ENCODE measurements around the gene SRPK2. TPM values are rescaled to one million over a fixed set of nuclear protein-coding genes. Genes with fewer than 3 reads are reported as not detected.

The SRPK2 gene
- total RNA-seq, 8 experiments from 2014 or later, result 36.4 to 96.1 (median 47.3) TPM

DNA sequence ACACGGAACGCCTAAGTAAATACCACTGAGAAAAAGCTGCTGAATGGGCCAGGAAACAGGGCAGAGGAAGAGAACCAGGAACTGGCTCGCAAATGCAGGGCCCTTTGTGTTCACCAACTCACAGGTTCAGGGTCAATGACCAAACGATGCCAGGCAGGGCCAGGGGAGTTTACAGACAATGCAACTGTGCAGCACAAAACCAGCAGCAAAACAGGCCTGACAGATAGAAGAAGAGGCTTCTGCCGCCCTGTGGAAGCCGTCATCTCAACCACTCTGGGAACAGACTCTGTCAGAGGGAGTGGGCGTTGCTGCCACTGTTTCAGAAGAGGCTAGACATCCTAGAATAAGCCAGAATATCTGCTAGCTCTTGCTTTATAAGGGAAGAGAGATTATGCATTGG is 256.8 kb downstream of the SRPK2 start:
- peak in 1 of 8 experiments; percentile 32 for ATAC-seq (replicated peaks in 6 of 8)
- H3K4me1 ChIP-seq (replicated peaks in 1 of 2), result no peaks in the 10 kb centered on the region
- whole genome bisulfite sequencing, 10 experiments, result 71 to 100% (median 93%) methylated on average over 1 to 7 of the region's 7 CpGs; no CpG with 5 or more reads in 3 of the 10 experiments
- in situ Hi-C loops (cut with MboI; ENCODE audit: low pct_unique_long_range_greater_than_20kb in 2 of 9, low sequenced_read_pairs in 9 of 9, unreplicated experiment in 9 of 9), result no loop called here
- H3K27ac ChIP-seq, result no peak overlapping the region
- H3K4me3 ChIP-seq, result no peak overlapping the region

DNA sequence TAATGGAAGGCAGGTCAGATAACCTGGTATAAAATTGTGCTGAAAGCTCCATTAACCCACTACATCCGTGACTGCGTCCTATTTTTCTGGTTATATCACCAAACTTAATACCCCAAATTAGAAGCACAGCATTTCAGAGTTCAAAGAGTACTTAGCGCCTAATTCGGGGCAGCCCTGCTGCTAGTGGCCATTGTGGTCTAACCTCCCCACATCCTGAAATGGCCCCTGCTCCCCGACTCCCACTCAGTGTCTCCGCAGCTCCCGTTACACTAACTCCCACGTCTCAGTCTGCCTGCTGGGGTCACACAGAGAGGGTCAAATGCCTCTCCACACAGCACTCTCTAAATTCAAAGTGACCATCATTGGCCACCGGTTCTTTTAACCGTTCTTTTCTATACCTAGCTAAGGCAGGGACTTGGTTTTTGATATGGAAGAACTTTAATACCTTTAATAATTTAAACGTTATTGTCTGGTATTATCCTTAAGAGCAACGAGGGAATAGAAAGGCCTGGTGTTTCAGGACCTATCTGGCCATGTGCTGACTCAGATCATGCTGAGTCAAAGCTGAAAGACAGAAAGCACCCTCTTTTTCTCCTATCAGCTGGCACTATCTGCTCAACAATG is 257.6 kb downstream of the SRPK2 start:
- in situ Hi-C loops (cut with MboI; ENCODE audit: low pct_unique_long_range_greater_than_20kb in 2 of 9, low sequenced_read_pairs in 9 of 9, unreplicated experiment in 9 of 9), result no loop called here
- WGBS, 10 experiments, result 69 to 100% (median 81%) methylated on average over 1 to 7 of the region's 12 CpGs; no CpG with 5 or more reads in 1 of the 10 experiments
- Histone ChIP-seq H3K27ac (no peak overlapping the region), H3K4me1 (replicated peaks in 1 of 2) (no peaks in the 10 kb centered on the region), H3K4me3 (no peak overlapping the region)
- no peak for ATAC-seq (replicated peaks in 6 of 8)

DNA sequence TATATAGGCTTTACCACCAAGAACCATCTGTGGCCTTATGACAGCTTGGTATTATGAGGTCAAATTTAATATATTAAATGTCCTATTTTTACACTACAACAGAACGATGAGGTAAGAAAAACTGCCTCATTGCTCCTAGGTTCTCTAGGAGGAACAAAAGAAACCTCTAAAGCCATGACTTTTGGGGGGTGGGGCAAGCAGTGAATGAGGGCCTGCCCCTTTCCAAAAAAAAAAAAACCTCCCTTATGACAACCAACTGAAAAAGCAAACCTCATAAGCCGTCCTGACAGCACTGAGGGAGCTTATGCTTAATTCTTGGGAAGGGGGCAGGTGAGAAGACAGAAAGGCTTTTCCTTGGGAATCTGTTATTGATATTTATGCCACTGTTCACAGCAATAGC is 258.1 kb downstream of the SRPK2 start:
- WGBS, 10 experiments, result 33 to 100% (median 92%) methylated on average over 1 to 2 of the region's 2 CpGs; no CpG with 5 or more reads in 1 of the 10 experiments

DNA sequence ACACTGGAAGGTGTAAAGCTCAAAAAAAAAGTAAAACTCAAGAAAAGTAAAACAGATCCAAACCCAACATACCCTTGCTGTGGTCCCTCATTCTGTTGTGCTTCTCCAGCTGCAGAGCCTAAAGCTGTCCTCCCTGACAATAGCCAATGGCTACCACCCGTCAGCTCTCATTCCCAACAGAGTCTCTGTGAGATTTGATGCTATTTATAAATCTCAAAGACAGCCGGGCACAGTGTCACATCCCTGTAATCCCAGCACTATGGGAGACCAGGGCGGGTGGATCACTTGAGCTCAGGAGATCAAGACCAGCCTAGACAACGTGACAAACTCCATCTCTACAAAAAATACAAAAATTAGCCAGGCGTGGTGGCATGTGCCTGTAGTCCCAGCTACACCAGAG is 258.7 kb downstream of the SRPK2 start:
- Histone ChIP-seq H3K4me3 (no peak overlapping the region), H3K27ac (no peak overlapping the region), H3K4me1 (replicated peaks in 1 of 2) (no peaks in the 10 kb centered on the region)
- 79 to 100% (median 93%) methylated on average over 1 to 4 of the region's 5 CpGs; no CpG with 5 or more reads in 3 of the 10 experiments for WGBS, 10 experiments
- in situ Hi-C loops (cut with MboI; ENCODE audit: low pct_unique_long_range_greater_than_20kb in 2 of 9, low sequenced_read_pairs in 9 of 9, unreplicated experiment in 9 of 9), result no loop called here
- no peak for ATAC-seq (replicated peaks in 6 of 8)

More for the DNA sequence above, 258.1 kb downstream of the SRPK2 start:
- Histone ChIP-seq H3K4me1 (replicated peaks in 1 of 2) (no peaks in the 10 kb centered on the region), H3K27ac (no peak overlapping the region), H3K4me3 (no peak overlapping the region)
- in situ Hi-C loops (cut with MboI; ENCODE audit: low pct_unique_long_range_greater_than_20kb in 2 of 9, low sequenced_read_pairs in 9 of 9, unreplicated experiment in 9 of 9), result no loop called here
- no peak for ATAC-seq (replicated peaks in 6 of 8)

DNA sequence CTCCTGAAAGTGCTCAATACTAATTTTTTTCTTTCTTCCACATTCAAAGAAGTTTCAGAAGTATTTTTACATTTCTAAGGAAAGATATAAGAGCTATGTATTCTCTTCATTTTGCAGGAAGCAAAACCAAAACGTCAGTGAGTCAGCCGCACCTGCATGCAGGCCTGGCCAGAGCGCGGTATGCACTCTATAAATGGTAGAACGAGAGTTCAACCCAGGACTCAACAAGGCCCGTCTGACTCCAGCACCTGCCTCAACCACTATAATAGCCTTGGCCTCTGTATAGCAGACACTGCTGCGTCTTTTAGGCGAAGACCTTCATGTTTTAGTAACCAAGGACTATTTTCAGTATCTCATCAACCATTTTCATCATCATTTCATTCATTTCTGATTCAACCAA is 261.5 kb downstream of the SRPK2 start:
- Histone ChIP-seq H3K4me1 (replicated peaks in 1 of 2) (no peaks in the 10 kb centered on the region), H3K27ac (no peak overlapping the region), H3K4me3 (no peak overlapping the region)
- ATAC-seq (replicated peaks in 6 of 8), result no peak
- in situ Hi-C loops (cut with MboI; ENCODE audit: low pct_unique_long_range_greater_than_20kb in 2 of 9, low sequenced_read_pairs in 9 of 9, unreplicated experiment in 9 of 9), result no loop called here
- WGBS, 10 experiments, result 79 to 100% (median 88%) methylated on average over 1 to 8 of the region's 8 CpGs; no CpG with 5 or more reads in 1 of the 10 experiments

DNA sequence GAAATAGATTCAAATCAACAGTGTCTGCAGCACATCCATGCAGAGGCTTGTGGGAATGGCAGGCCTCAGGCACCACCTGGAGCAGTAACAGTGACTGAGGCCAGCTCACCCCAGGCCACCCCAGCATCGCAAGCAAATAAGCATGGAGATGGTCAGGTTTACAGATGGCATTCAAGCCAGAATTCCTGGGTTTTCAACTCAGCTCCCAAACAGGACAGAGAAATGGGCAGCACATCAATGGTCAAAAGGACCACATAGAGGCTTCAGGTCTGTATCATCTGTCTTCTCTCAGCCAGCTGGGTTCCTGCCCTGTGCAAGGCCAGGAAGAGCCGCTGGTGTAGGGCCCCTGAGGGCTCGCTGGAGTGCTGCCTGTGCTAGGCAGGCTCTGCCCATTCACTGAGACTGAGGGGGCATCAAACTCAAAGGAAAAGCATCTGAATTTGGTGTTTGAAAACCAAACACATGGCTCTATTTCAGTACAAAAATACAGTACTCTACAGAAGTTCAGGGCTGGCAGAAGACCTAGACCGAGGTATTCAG is 262.2 kb downstream of the SRPK2 start:
- Histone ChIP-seq H3K27ac (no peak overlapping the region), H3K4me3 (no peak overlapping the region), H3K4me1 (replicated peaks in 1 of 2) (no peaks in the 10 kb centered on the region)
- in situ Hi-C loops (cut with MboI; ENCODE audit: low pct_unique_long_range_greater_than_20kb in 2 of 9, low sequenced_read_pairs in 9 of 9, unreplicated experiment in 9 of 9), result no loop called here
- 88 to 100% (median 97%) methylated on average over 1 to 3 of the region's 4 CpGs; no CpG with 5 or more reads in 2 of the 10 experiments for WGBS, 10 experiments
- ATAC-seq (replicated peaks in 6 of 8), result peak in 1 of 8 experiments; percentile 37

DNA sequence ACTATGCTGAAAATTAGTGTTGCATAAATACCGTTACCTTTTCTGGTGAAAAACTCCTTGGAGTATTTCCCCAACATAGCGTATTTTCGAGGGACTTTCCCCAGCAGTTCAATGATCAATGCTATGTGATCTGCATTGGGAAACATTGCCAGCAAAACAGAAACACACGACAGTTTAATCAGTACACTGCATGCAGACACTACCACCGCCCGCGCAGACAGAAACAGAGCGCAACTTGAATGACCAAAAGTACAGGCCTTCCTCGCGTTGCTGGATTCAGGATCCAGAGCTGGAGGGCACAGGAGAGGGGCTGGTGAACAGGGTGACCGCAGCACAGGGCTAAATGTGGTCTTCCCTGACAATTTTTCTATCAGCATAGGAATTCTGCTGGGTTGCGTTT is 263.0 kb downstream of the SRPK2 start:
- H3K4me1 ChIP-seq (replicated peaks in 1 of 2), result no peaks in the 10 kb centered on the region
- H3K4me3 ChIP-seq, result no peak overlapping the region
- in situ Hi-C loops (cut with MboI; ENCODE audit: low pct_unique_long_range_greater_than_20kb in 2 of 9, low sequenced_read_pairs in 9 of 9, unreplicated experiment in 9 of 9), result no loop called here
- ATAC-seq (replicated peaks in 6 of 8), result no peak
- H3K27ac ChIP-seq, result no peak overlapping the region
- WGBS, 10 experiments, result 92 to 100% (median 96%) methylated on average over 2 to 12 of the region's 12 CpGs; no CpG with 5 or more reads in 1 of the 10 experiments

DNA sequence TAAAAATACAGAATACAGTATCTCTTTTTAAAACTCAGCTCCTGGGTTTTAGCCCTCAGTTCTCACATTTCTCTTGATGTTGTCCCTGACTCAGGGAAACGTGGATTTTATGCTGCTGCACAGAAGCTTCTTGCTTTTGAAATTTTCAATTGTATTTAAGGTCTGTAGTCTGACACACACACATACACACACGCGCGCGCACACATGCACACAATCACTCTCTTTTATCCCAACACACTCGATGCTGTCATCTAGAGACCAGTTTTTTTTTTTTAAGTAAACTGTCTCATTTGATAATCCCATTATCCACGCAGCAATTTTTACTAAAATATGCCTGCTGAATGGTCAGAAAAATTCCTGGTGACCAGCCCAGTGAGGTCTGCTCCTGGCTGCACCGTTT is 266.1 kb downstream of the SRPK2 start:
- H3K4me1 ChIP-seq (replicated peaks in 1 of 2), result no peaks in the 10 kb centered on the region
- no peak overlapping the region for H3K27ac ChIP-seq
- in situ Hi-C loops (cut with MboI; ENCODE audit: low pct_unique_long_range_greater_than_20kb in 2 of 9, low sequenced_read_pairs in 9 of 9, unreplicated experiment in 9 of 9), result no loop called here
- WGBS, 10 experiments, result 83 to 95% (median 90%) methylated on average over 1 to 8 of the region's 8 CpGs; no CpG with 5 or more reads in 1 of the 10 experiments
- no peak overlapping the region for H3K4me3 ChIP-seq
- no peak for ATAC-seq (replicated peaks in 6 of 8)

DNA sequence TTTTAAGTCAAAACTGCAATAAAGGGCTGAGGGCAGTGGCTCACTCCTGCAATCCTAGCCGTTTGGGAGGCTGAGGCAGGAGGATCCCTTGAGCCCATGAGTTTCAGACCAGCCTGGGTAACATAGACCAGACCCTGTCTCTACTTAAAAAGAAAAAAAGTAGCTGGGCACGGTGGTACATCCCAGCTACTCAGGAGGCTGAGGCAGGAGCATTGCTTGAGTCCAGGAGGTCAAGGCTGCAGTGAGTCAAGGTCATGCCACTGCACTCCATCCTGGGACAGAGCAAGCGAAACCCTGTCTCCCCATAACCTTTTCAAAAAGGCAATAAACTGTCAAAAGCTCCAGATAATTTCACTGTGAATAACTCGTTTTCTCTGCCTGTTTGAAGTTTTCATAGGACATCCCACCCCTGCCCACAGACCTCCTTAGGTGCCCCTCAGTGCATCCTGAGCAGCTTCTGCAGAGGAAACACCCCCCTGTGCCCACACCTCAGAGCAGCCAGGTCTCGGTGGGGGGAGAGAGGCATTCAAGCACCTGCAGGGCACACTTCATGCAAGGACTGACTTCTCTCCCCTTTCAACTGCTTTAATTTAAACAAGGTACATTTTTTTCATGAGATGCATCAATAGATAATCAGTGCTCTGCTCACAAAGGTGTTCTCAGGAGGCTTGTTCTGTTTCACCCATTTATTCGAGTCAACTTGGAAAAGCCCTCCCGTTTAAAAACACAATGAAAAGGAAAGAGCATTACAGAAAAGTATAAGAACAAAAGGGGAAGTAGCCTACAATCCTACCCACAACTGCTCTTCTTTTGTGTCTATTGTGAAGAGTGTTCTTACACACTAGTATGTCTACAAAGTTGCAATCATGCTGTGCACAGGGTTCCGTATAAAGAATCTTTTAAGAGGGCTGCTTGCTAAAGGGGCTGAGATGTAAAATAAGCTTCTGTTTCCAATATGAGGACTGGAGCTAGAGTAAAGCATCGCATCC is 269.8 kb downstream of the SRPK2 start:
- in situ Hi-C loops (cut with MboI; ENCODE audit: low pct_unique_long_range_greater_than_20kb in 2 of 9, low sequenced_read_pairs in 9 of 9, unreplicated experiment in 9 of 9), result no loop called here
- Histone ChIP-seq H3K4me3 (no peak overlapping the region), H3K27ac (no peak overlapping the region), H3K4me1 (replicated peaks in 1 of 2) (no peaks in the 10 kb centered on the region)
- 29 to 88% (median 75%) methylated on average over 1 to 8 of the region's 9 CpGs for WGBS, 10 experiments
- ATAC-seq (replicated peaks in 6 of 8), result no peak

DNA sequence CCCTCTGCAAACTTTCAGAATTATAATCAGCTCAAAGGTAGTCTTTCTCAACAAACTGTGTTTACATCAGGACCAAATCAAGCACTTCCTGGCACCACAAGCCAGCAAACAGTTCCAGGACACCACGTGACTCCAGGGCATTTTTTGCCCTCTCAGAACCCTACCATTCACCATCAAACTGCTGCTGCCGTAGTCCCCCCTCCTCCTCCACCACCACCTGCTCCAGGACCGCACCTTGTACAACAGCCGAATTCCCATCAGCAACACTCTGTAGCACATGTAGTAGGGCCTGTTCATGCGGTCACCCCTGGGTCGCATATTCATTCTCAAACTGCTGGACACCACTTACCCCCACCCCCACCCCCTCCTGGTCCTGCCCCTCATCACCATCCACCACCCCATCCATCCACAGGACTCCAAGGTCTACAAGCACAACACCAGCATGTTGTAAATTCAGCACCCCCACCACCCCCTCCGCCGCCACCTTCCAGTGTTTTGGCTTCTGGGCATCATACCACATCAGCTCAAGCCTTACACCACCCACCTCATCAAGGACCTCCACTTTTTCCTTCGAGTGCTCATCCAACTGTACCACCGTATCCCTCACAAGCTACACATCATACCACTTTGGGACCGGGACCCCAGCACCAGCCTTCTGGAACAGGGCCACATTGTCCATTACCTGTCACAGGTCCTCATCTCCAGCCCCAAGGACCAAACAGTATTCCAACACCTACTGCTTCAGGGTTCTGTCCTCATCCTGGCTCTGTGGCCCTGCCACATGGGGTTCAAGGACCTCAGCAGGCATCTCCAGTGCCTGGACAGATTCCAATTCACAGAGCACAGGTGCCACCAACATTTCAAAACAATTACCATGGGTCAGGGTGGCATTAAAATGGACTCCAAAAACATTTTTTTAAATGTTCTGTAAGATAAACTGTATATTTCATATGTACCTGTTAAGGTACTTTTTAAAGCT is 276.0 kb downstream of the SRPK2 start:
- ATAC-seq (replicated peaks in 6 of 8), result peak in 6 of 8 experiments; percentile 27 to 51 (median 33)
- in situ Hi-C loops (cut with MboI; ENCODE audit: low pct_unique_long_range_greater_than_20kb in 2 of 9, low sequenced_read_pairs in 9 of 9, unreplicated experiment in 9 of 9), result no loop called here
- no peak overlapping the region for H3K4me3 ChIP-seq
- H3K4me1 ChIP-seq (replicated peaks in 1 of 2), result no peaks in the 10 kb centered on the region
- 85 to 100% (median 100%) methylated on average over 1 to 4 of the region's 11 CpGs; no CpG with 5 or more reads in 5 of the 10 experiments for WGBS, 10 experiments
- H3K27ac ChIP-seq, result no peak overlapping the region

DNA sequence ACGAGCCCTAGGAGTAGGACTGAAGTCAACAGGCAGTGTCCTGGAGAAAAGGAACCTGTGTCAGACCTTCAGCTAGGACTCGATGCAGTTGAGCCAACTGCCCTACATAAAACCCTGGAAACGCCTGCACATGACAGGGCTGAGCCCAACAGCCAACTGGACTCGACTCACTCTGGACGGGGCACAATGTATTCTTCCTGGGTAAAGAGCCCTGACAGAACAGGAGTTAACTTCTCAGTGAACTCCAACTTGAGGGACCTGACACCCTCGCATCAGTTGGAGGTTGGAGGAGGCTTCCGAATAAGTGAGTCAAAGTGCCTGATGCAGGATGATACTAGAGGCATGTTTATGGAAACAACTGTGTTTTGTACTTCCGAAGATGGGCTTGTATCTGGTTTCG is 281.3 kb downstream of the SRPK2 start:
- Histone ChIP-seq H3K27ac (no peak overlapping the region), H3K4me3 (no peak overlapping the region), H3K4me1 (replicated peaks in 1 of 2) (no peaks in the 10 kb centered on the region)
- in situ Hi-C loops (cut with MboI; ENCODE audit: low pct_unique_long_range_greater_than_20kb in 2 of 9, low sequenced_read_pairs in 9 of 9, unreplicated experiment in 9 of 9), result no loop called here
- WGBS, 10 experiments, result 70 to 100% (median 93%) methylated on average over 1 to 8 of the region's 9 CpGs; no CpG with 5 or more reads in 1 of the 10 experiments
- no peak for ATAC-seq (replicated peaks in 6 of 8)

DNA sequence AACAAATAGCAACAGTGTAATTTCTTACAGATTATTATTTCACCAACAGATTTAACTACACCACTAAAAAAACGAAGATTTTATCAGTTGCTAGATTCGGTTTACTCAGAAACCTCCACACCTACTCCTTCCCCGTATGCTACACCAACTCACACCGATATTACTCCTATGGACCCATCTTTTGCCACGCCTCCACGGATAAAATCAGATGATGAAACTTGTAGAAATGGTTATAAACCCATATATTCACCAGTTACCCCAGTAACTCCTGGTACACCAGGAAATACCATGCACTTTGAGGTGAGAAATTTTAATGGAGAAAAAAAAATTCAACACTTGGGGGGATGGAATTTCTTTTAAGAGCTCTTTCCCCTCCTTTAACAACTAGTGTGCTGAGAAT is 282.2 kb downstream of the SRPK2 start:
- Histone ChIP-seq H3K4me3 (no peak overlapping the region), H3K4me1 (replicated peaks in 1 of 2) (no peaks in the 10 kb centered on the region), H3K27ac (no peak overlapping the region)
- ATAC-seq (replicated peaks in 6 of 8), result no peak
- WGBS, 10 experiments, result 79 to 100% (median 92%) methylated on average over 2 to 6 of the region's 6 CpGs
- in situ Hi-C loops (cut with MboI; ENCODE audit: low pct_unique_long_range_greater_than_20kb in 2 of 9, low sequenced_read_pairs in 9 of 9, unreplicated experiment in 9 of 9), result no loop called here
